ENCODE measurements around the gene ESPN.

The ESPN gene

DNA sequence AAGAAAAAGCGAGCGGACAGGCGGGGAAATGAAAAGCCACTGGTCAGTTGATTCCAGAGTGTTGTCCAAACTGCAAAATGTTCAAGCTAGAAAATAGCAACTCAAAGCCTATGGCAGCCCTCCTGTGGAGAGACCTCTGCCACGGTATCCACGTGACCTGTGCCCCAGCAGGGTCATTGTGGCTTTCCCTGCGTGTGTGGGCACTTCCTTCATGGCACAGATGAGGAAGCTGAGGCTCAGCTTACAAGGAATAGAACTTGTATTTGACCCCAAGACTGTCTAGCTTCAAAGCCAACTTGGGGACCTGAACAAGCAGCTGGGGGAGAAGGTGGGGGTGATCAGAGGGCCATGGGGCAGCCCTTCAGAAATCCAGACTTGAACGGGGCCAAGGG is 82.5 kb downstream of the ESPN start:
- no peak for DNase-seq (ENCODE audit: low read depth)
- TF ChIP-seq, protein P1, sequence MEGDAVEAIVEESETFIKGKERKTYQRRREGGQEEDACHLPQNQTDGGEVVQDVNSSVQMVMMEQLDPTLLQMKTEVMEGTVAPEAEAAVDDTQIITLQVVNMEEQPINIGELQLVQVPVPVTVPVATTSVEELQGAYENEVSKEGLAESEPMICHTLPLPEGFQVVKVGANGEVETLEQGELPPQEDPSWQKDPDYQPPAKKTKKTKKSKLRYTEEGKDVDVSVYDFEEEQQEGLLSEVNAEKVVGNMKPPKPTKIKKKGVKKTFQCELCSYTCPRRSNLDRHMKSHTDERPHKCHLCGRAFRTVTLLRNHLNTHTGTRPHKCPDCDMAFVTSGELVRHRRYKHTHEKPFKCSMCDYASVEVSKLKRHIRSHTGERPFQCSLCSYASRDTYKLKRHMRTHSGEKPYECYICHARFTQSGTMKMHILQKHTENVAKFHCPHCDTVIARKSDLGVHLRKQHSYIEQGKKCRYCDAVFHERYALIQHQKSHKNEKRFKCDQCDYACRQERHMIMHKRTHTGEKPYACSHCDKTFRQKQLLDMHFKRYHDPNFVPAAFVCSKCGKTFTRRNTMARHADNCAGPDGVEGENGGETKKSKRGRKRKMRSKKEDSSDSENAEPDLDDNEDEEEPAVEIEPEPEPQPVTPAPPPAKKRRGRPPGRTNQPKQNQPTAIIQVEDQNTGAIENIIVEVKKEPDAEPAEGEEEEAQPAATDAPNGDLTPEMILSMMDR (IDR thresholded peaks at IDR 0.05; ENCODE audit: control insufficient read depth, insufficient read depth, low read depth, low read length, missing control alignments), result no peak
- no peak overlapping the region for H3K4me3 ChIP-seq (ENCODE audit: control insufficient read depth, low read depth, low read length)

DNA sequence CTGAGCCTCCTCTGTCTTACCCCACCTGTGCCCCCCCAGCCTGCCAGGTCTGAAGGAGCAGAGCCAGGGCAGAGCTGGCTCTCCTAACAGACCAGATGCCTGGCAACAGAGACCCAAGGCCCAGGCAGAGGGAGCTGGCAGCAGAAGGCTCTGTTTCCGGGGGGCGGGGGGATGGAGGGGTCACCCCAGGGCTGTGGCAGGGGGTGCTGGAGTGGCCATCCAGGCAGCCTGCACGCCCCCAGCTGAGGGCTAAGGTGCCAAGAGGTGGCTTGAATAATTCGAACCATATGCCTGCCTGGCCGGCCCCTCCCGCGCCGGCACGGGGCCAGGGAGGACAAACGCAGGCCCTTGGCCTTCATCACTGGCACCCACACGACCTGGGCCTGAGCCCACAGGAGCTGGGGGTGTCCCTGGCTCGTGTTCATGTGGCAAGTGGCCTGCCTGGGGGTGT is 82.9 kb downstream of the ESPN start:
- TF ChIP-seq, protein P1 (IDR thresholded peaks at IDR 0.05; ENCODE audit: control insufficient read depth, insufficient read depth, low read depth, low read length, missing control alignments), result no peak

DNA sequence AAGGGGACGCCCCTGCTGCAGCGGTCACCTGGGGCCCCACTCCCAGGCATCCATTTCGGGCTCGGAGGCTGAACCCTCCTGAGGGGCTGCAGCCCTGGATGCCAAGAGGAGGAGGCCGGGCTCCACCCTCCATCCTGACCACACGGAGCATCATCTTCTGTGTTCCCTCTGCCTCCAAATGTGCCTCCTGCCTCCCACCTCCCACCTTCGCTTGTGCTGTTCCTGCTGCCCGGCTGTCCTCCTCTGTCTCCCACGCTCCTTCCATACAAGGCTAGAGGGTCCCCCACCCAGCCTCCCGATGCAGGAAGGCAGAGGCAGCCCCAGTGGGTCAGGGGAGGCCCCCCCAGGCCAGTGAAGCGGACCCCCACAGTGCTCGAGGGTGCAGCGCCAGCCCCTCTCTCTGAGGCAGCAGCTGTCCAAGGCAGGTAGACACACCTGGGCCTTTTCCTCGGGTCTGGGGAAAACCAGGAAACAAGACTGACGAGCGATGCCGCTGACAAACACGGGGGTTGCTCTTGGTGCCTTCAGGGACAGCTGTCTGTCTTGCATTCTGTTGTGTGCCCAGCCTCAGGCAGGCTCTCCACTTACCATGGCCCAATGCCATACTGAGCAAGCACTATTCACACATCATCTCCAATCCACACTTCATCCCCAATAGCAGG is 83.7 kb downstream of the ESPN start:
- no peak overlapping the region for H3K4me3 ChIP-seq (ENCODE audit: control insufficient read depth, low read depth, low read length)
- TF ChIP-seq, protein P1 (IDR thresholded peaks at IDR 0.05; ENCODE audit: control insufficient read depth, insufficient read depth, low read depth, low read length, missing control alignments), result no peak
- DNase-seq (ENCODE audit: low read depth), result no peak

More for the DNA sequence above, 82.9 kb downstream of the ESPN start:
- H3K4me3 ChIP-seq (ENCODE audit: control insufficient read depth, low read depth, low read length), result no peak overlapping the region
- DNase-seq (ENCODE audit: low read depth), result no peak

DNA sequence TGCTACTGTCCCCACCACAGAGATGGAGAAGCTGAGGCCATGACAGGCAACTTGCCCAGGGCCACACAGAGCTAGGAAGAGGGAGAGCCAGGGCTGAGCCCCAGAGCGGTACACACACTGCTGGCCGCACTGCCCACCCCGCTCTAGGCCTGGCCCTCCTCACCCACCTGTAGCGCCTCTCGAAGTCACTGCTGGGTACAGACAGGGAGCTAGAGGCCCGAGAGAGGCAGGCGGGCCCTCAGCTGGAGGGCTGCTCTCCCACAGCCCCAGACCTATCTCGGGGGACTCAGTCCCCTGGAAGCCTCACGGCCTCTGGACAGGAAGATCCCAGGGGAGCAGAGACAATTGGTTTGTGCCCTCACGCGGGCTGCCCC is 84.2 kb downstream of the ESPN start:
- TF ChIP-seq, protein P1 (IDR thresholded peaks at IDR 0.05; ENCODE audit: control insufficient read depth, insufficient read depth, low read depth, low read length, missing control alignments), result no peak
- DNase-seq (ENCODE audit: low read depth), result no peak
- no peak overlapping the region for H3K4me3 ChIP-seq (ENCODE audit: control insufficient read depth, low read depth, low read length)

DNA sequence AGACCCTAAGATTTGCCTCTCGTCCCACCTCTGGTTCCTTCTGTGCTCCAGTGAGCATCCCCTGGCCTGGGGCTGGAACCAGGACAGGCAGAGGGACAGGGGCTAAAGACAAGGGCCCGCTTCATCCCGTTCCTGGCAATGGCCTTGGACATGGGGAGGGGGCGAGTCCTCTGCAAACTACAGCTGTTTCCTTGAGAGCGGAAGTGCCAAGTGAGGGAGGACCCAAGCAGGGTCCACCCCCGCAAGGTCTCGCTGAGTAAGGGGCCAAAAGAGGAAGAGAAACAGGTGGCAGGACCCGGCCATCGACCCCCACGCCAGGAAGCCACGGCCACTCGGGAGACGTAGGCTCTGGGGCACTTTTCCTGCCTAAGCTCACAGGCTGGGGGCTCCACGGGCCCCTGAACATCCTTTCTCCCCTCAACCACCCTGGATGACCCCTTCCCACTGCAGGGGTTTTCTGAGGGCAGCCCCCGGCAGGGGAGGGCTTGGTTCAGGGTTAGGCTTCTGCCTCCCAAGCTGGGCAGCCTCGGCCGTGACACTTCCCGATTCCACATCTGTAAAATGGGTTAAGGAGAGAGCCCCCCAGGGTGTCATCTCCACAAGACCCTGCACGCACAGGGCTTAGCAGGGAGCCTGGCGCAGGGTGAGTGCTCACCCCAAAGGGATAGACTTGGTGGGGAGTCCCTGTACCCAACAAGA is 84.8 kb downstream of the ESPN start:
- TF ChIP-seq, protein P1 (IDR thresholded peaks at IDR 0.05; ENCODE audit: control insufficient read depth, insufficient read depth, low read depth, low read length, missing control alignments), result no peak
- no peak overlapping the region for H3K4me3 ChIP-seq (ENCODE audit: control insufficient read depth, low read depth, low read length)
- DNase-seq (ENCODE audit: low read depth), result no peak

DNA sequence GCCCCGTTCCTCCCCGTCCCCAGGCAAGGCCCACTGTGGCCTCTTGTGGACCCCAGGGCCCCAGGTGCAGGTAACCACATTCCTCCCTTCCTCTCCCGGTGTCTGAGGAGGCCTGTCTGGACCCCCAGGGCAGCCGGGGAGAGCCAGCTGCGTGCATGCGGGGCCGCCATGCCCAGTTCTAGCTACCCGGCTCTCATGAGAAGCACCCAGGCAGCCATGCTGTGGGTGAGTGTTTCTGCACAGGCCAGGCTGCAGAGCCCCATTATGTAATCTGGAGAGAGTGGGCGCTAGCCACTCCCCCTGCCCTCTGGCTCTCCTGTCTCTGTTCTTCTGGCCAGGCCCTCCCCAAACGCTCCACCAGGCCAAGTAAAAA is 85.3 kb downstream of the ESPN start:
- no peak for DNase-seq (ENCODE audit: low read depth)
- no peak overlapping the region for H3K4me3 ChIP-seq (ENCODE audit: control insufficient read depth, low read depth, low read length)
- TF ChIP-seq, protein P1 (IDR thresholded peaks at IDR 0.05; ENCODE audit: control insufficient read depth, insufficient read depth, low read depth, low read length, missing control alignments), result no peak
